Muscle of leg (tissue), 11 donors: ENCODE measurements around the gene NINL. TPM values are rescaled to one million over a fixed set of nuclear protein-coding genes. Genes with fewer than 3 reads are reported as not detected.
"Not testable (repeated sequence)": the region's sequence is repeated elsewhere in the genome, so short reads cannot be mapped to it uniquely, and the experiment has no call there.

Source experiments
- DNase-seq: peaks from one replicate; pipeline ENCODE4 v3.0.0; 2013
- H3K27ac ChIP-seq: one replicate; pipeline ENCODE4 v1.5.1; 2013; ENCODE audit warnings: mild to moderate bottlenecking, low read length, control low read depth
- H3K27me3 ChIP-seq: one replicate; pipeline ENCODE4 v1.6.1; 2013; ENCODE audit warnings: low read length; ENCODE audit not compliant: control insufficient read depth, insufficient read depth
- H3K36me3 ChIP-seq: one replicate; pipeline ENCODE4 v1.6.1; 2013; ENCODE audit warnings: low read length; ENCODE audit not compliant: control insufficient read depth, insufficient read depth
- H3K4me1 ChIP-seq: one replicate; pipeline ENCODE4 v1.6.1; 2013; ENCODE audit warnings: low read length; ENCODE audit not compliant: control insufficient read depth, insufficient read depth
- H3K4me3 ChIP-seq: one replicate; pipeline ENCODE4 v1.5.1; 2013; ENCODE audit warnings: low read length, control low read depth
- H3K9me3 ChIP-seq: replicated peaks from 2 replicates; pipeline ENCODE4 v1.6.1; 2013; ENCODE audit warnings: low read depth, low read length; ENCODE audit not compliant: control insufficient read depth
- WGBS: methylation state at CpG from one replicate; pipeline ENCODE4 v1.1.5; 2013; ENCODE audit warnings: missing lambda C conversion rate; ENCODE audit not compliant: insufficient coverage; 5-methylcytosine and 5-hydroxymethylcytosine counted together
- polyA plus RNA-seq, 8 donors: library from polyadenylated mRNA; unstranded; fragments of 120-200 nt; gene quantifications; one replicate each; pipeline versions ENCODE4 v1.2.1 to v1.2.3, GENCODE V29; 2013; ENCODE audit warnings: inconsistent platforms in 1 of 8, low replicate concordance in 1 of 8; ENCODE audit not compliant: insufficient read length in 8 of 8, insufficient read depth in 1 of 8
- total RNA-seq: library from RNA; stranded (reverse); fragments of 120-200 nt; gene quantifications from one replicate; pipeline ENCODE4 v1.2.4, GENCODE V29; 2013

Gene NINL
- total and polyA plus RNA-seq, 9 donors = 10.5 to 21.1 (median 15.1) TPM

GRCh38 chr20:25561771-25562170 lies 23.6 kb downstream of the NINL start:
- H3K36me3 ChIP-seq, H3K27ac ChIP-seq, DNase-seq, H3K4me3 ChIP-seq, H3K9me3 ChIP-seq, H3K27me3 ChIP-seq, H3K4me1 ChIP-seq: not testable (repeated sequence)
- 90% methylated on average over 2 of the region's 31 CpGs for WGBS

- no peak overlapping the region for H3K4me3 ChIP-seq
- H3K4me1 ChIP-seq = peaks cover 20% of the 10 kb centered on the region
- no peaks in the 10 kb centered on the region for H3K27me3 ChIP-seq
- peaks cover 2% of the 10 kb centered on the region for H3K36me3 ChIP-seq
- DNase-seq = peak; percentile 81
- H3K9me3 ChIP-seq = no peaks in the 10 kb centered on the region
- 32% methylated on average over 4 of the region's 6 CpGs for WGBS
- no peak overlapping the region for H3K27ac ChIP-seq
Measured at GRCh38 chr20:25553819-25554296, 31.5 kb downstream of the NINL start.

- H3K36me3 ChIP-seq = peaks cover 2% of the 10 kb centered on the region
- no peak for DNase-seq
- no peak overlapping the region for H3K27ac ChIP-seq
- no peak overlapping the region for H3K4me3 ChIP-seq
- 100% methylated on average over 2 of the region's 5 CpGs for WGBS
- H3K4me1 ChIP-seq = peaks cover 20% of the 10 kb centered on the region
- no peaks in the 10 kb centered on the region for H3K27me3 ChIP-seq
- H3K9me3 ChIP-seq = no peaks in the 10 kb centered on the region
Measured at GRCh38 chr20:25552977-25553376, 32.4 kb downstream of the NINL start.

GRCh38 chr20:25551413-25552215 lies 33.7 kb downstream of the NINL start:
- Histone ChIP-seq H3K27ac (no peak overlapping the region), H3K9me3 (no peaks in the 10 kb centered on the region)
- WGBS = 66% methylated on average over 4 of the region's 6 CpGs

GRCh38 chr20:25550645-25551337 lies 34.5 kb downstream of the NINL start:
- not testable (repeated sequence) for DNase-seq, H3K4me3 ChIP-seq, H3K27me3 ChIP-seq, H3K9me3 ChIP-seq, H3K27ac ChIP-seq, H3K36me3 ChIP-seq
- H3K4me1 ChIP-seq = peaks cover 20% of the 10 kb centered on the region
- WGBS = 80% methylated on average over 2 of the region's 7 CpGs

More at GRCh38 chr20:25551413-25552215, 33.7 kb downstream of the NINL start:
- Histone ChIP-seq H3K27me3 (no peaks in the 10 kb centered on the region), H3K4me1 (peaks cover 20% of the 10 kb centered on the region), H3K4me3 (no peak overlapping the region), H3K36me3 (peaks cover 2% of the 10 kb centered on the region)
- no peak for DNase-seq

GRCh38 chr20:25549843-25550477 lies 35.4 kb downstream of the NINL start:
- peaks cover 20% of the 10 kb centered on the region for H3K4me1 ChIP-seq
- peak; percentile 87 for DNase-seq
- H3K9me3 ChIP-seq = no peaks in the 10 kb centered on the region
- H3K36me3 ChIP-seq = peaks cover 2% of the 10 kb centered on the region
- H3K4me3 ChIP-seq = no peak overlapping the region
- H3K27me3 ChIP-seq = no peaks in the 10 kb centered on the region
- 72% methylated on average over 5 of the region's 10 CpGs for whole genome bisulfite sequencing
- H3K27ac ChIP-seq = no peak overlapping the region

- H3K27ac ChIP-seq = no peak overlapping the region
- WGBS = 44% methylated on average over 9 of the region's 15 CpGs
Measured at GRCh38 chr20:25549172-25549773, 36.1 kb downstream of the NINL start.

GRCh38 chr20:25548613-25549086 lies 36.7 kb downstream of the NINL start:
- H3K4me3 ChIP-seq = no peak overlapping the region
- no peak overlapping the region for H3K27ac ChIP-seq
- WGBS = 79% methylated on average over 10 of the region's 14 CpGs
- peaks cover 2% of the 10 kb centered on the region for H3K36me3 ChIP-seq
- no peaks in the 10 kb centered on the region for H3K27me3 ChIP-seq
- no peak for DNase-seq
- H3K4me1 ChIP-seq = peaks cover 16% of the 10 kb centered on the region
- H3K9me3 ChIP-seq = no peaks in the 10 kb centered on the region

More at GRCh38 chr20:25549172-25549773, 36.1 kb downstream of the NINL start:
- H3K9me3 ChIP-seq = no peaks in the 10 kb centered on the region
- no peaks in the 10 kb centered on the region for H3K27me3 ChIP-seq
- H3K4me1 ChIP-seq = peaks cover 22% of the 10 kb centered on the region
- peak; percentile 33 for DNase-seq
- no peak overlapping the region for H3K4me3 ChIP-seq
- H3K36me3 ChIP-seq = peaks cover 2% of the 10 kb centered on the region

- no peak overlapping the region for H3K4me3 ChIP-seq
- H3K9me3 ChIP-seq = no peaks in the 10 kb centered on the region
- no peaks in the 10 kb centered on the region for H3K27me3 ChIP-seq
- H3K27ac ChIP-seq = no peak overlapping the region
- 61% methylated on average over 3 of the region's 3 CpGs for WGBS
- DNase-seq = no peak
- H3K36me3 ChIP-seq = peaks cover 1% of the 10 kb centered on the region
- peaks cover 14% of the 10 kb centered on the region for H3K4me1 ChIP-seq
Measured at GRCh38 chr20:25547999-25548398, 37.3 kb downstream of the NINL start.
